GM20000 (cell line): ENCODE measurements around the gene C1QTNF9.

Experiments used
- DNase-seq: peaks from one replicate; pipeline ENCODE4 v3.0.0; 2012; ENCODE audit warnings: low spot score
- TF ChIP-seq, protein P1 (sequence below): IDR thresholded peaks from 2 replicates; pipeline ENCODE4 v1.5.1; 2012; ENCODE audit warnings: mild to moderate bottlenecking, control low read depth; ENCODE audit errors: extremely low read depth, missing control alignments

The C1QTNF9 gene

DNA sequence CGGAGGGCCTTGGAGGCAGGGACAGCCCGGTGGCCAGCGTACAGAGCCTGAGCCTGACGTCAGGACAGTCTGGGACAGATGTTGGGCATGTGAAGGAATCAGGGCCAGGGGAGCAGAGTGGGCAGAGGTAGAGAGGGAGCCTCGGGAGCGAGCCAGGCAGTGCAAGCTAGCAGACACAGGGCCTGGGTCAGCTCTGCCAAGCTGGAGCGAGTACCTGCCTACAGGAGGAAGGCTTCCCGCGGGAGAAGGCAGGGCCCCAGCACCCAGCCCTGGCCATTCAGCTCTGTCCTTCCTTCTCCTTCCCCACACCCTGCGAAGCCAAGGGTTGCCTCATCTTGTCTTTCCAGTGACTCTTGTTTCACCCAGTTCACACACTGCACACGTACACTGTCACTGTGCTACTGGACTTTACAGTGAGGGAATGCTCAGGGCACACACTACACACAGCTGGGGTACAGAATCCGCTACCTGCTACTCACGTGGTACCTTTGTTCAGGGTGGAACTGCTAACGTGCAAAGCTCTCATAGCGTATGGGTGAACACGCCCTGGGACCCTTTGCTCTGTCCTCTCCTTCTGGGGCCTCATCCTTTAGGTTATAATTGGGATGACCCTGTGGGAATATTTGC, 9.8 kb upstream of the C1QTNF9 start:
- TF ChIP-seq, protein P1, sequence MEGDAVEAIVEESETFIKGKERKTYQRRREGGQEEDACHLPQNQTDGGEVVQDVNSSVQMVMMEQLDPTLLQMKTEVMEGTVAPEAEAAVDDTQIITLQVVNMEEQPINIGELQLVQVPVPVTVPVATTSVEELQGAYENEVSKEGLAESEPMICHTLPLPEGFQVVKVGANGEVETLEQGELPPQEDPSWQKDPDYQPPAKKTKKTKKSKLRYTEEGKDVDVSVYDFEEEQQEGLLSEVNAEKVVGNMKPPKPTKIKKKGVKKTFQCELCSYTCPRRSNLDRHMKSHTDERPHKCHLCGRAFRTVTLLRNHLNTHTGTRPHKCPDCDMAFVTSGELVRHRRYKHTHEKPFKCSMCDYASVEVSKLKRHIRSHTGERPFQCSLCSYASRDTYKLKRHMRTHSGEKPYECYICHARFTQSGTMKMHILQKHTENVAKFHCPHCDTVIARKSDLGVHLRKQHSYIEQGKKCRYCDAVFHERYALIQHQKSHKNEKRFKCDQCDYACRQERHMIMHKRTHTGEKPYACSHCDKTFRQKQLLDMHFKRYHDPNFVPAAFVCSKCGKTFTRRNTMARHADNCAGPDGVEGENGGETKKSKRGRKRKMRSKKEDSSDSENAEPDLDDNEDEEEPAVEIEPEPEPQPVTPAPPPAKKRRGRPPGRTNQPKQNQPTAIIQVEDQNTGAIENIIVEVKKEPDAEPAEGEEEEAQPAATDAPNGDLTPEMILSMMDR = no peak

DNA sequence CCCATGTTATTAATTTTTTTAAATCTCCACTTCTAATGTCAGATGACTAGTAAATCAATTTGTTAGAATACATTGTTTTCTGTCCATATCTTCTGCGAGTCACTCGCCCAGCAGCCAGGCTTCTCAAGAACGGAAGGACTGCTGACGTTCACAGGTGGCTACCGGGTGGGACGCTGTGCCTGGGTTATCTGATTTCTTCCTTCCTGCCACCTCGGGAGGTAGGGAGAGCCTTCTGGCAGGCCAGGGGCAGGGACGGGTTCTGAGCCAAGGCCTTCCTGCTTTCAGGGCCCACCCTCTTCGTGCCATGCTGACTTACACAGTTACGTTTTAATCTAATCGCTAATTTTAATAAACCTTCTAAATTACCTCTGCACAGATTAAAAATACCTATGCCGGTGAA, 7.9 kb upstream of the C1QTNF9 start:
- TF ChIP-seq, protein P1 = no peak
- no peak for DNase-seq

More for the DNA sequence above, 9.8 kb upstream of the C1QTNF9 start:
- no peak for DNase-seq

DNA sequence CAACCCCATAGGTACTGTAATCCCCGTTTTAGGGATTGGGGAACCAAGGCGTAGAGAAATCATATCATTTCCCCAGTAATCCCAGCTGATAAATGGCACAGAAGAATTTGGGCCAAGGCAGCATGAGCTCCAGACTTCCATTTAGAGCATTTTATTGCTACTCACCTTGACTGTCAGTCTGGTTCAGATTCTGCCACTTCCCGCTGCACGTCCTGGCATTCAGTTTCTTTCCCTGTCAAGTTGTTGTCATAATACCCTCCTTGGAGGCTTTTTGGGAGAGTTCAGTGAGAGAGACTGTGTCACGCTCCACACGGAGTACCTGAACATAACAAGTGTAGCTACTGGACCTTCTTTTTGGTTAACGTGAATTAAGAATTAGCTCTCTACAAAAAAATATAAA, 7.5 kb upstream of the C1QTNF9 start:
- TF ChIP-seq, protein P1 = no peak
- DNase-seq = no peak

DNA sequence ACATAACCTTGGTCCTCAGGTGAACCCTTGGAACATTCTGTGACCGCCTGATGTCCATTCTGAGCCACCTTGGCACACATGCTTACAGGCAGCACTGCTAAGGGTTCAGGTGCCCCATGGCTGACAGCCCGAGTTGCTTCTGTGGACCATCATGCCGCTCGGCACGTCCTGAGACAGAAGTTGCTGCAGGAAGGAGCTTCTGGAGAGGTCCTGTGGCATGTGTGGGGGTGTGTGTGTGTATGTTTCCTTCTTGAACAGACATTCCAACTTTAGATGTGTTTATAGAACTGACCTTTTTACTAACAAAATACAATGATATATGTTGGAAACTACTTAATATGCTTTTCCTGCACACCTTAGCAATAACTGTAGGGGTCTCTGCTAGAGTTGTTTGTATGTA, 4.8 kb upstream of the C1QTNF9 start:
- no peak for DNase-seq
- TF ChIP-seq, protein P1 = no peak

DNA sequence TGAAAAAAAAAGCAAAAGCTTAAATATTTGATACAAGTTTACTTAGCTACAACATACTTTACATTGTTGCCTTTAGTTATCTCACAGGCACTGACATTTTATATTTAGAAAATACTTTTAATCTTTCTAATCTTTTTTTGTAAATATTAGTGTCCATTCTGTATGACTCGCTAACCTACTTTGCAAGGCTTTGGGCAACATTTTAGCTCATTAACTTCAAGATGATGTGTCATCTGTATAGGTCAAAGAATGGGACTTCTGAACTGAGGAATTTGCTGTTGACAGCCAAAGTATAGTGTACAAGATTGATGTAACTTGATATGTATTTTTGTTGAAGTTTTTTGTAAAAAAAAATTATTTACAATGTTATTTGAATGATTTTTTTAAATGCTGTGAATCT, 2.7 kb upstream of the C1QTNF9 start:
- DNase-seq = no peak
- TF ChIP-seq, protein P1 = no peak

DNA sequence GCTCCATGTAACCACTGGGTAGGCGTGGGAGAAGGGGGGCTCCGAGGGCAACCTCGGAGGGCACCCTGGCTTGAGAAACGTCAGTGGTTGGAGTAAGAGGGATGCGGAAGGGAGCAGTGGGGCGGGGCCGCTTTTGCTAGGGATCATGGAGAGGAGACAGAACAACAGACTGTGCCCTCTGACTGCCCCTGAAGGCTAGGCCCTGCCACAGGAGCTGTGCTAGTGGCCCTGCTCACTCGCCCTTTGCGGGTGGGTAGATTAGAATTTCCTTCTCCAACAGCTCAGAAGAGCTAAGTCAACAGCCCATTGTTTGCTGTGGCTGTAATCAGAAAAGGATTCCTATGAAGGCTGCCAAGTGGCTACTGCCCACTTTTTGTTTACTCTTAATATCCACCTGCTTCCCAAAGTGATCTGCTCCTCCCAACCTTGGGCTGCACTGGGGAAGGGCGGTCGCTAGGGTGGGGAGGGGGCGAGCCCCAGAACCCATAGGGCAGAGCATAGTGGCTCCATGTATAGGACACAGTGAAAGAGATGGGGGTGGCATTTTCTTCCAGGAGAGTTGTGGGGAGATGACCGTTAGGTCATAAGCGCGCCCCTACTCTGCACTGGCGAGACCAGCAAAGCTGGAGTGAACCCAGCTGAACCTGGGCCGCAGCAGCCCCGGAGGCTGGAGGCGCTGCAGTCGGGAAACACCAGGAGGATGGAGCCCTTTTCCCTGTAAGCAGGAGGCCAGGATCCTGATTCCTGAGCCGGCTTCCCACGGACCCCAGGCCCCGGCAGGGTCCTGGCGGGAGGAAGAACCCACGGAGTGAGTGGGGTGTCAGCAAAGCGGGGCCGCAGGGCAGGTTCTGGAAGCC, 1.9 kb upstream of the C1QTNF9 start:
- DNase-seq = no peak

DNA sequence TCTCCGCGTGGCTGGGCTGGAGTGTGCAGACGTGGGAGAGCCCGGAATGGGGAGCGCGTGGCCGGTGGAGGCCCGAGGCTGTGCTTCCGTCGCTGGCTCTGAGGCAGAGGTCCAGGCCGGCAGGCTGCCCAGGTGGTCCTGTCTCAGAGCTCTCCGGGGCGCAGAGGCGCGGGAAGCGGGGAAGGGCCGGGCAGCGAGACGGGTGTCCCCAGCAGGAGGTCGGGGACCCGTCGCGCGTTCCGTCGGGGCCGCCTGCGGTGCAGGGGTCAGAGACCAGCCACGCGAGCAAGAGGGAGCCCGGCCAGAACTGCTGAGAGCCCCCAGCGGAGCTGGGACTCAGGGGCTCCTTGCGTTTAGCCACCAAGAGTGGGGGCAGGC, 1.3 kb upstream of the C1QTNF9 start:
- TF ChIP-seq, protein P1 = no peak
- DNase-seq = no peak

More for the DNA sequence above, 1.9 kb upstream of the C1QTNF9 start:
- TF ChIP-seq, protein P1 = no peak
